Measurements from ENCODE around the gene FGB. TPM values are rescaled to one million over a fixed set of nuclear protein-coding genes. Genes with fewer than 3 reads are reported as not detected.
A peak's percentile ranks its signal among the peaks of the same experiment; 100 is the strongest.

FGB gene
- 0.51 TPM for total RNA-seq
- long read RNA-seq = 0 reads

DNA sequence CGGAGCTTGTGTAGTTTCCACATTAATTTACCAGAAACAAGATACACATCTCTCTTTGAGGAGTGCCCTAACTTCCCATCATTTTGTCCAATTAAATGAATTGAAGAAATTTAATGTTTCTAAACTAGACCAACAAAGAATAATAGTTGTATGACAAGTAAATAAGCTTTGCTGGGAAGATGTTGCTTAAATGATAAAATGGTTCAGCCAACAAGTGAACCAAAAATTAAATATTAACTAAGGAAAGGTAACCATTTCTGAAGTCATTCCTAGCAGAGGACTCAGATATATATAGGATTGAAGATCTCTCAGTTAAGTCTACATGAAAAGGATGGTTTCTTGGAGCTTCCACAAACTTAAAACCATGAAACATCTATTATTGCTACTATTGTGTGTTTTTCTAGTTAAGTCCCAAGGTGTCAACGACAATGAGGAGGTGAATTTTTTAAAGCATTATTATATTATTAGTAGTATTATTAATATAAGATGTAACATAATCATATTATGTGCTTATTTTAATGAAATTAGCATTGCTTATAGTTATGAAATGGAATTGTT lies at the start of gene FGB:
Gene FGB, plus strand, starts transcription at position 315 of the 558 bp plus-strand sequence. Its CDS starts 8 bp downstream, at position 323.
- DNase-seq (no peak), ATAC-seq (ENCODE audit: poor library complexity) (no peak)
- intact Hi-C loops (cut with DNase I) = no loop called here

DNA sequence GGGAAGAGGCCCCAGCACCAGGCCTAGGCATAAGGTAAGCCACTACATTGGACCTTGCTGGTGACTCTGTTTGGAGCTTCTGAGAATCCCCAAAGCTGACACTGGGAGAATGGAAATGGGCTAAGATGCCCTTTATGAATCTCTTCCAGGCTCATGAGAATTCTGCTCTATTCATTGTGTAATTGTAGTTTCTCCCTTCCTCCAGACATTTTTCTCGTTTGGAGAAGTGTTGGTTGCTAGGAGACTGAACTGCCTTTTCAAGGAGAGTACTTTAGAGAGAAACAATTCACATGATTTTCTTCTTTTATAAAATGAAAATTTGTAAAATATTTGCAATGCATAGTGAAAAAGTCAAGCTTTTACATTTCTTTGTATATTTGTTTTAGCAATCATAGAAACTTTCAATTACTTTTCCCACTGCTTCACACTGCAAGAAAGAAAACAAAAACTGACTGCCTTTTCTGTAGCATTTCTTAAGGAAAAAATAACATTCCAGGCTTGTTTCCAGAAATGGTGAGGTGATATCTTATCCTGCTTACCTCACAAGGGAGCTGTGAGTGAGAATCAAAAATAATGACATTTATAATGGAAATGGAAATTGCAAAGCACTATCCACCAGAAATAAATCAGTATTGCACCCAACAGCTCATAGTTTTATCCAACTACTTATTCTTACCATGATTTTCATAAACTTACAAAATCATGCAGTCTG lies 46.3 kb upstream of the FGB start:
- no peak for ATAC-seq (ENCODE audit: poor library complexity)
- DNase-seq = no peak
- intact Hi-C loops (cut with DNase I) = no loop called here

DNA sequence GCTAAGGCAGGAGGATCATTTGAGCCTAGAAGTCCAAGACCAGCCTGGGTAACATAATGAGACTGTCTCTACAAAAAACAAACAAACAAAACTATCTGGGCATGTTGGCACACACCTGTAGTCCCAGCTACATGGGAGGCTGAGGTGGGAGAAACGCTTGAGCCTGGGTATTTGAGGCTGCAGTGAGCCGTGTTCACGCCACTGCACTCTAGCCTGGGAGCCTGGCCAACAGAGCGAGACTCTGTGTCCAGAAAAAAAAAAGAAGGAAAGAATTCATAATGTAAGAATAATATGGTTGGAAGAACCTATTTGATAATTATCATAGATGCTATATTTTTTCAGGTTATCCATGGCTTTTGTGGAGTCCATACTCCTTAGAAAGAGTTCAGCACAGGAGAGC lies 45.2 kb upstream of the FGB start:
- DNase-seq = no peak
- intact Hi-C loops (cut with DNase I) = no loop called here
- ATAC-seq (ENCODE audit: poor library complexity) = no peak

DNA sequence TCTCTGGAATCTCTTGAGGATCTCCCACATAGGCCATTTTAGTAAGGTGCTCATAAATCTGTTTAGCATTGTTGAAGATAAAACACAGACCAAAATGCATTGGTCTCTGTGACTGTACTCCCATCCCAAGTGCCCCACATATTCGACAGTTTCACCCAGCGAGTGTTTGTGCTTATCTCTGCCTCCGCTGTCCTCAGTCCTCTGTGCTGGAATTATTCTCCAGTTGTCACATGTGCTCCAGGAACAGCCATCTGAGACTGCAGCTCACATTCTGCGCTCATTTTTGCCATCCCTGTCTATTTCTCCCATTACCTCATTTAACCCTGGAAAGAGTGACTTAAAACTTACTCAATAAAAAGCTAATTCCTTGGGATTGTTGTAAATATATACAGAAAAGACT lies 43.6 kb upstream of the FGB start:
- peak; percentile 38 for ATAC-seq (ENCODE audit: poor library complexity)
- intact Hi-C loops (cut with DNase I) = no loop called here

DNA sequence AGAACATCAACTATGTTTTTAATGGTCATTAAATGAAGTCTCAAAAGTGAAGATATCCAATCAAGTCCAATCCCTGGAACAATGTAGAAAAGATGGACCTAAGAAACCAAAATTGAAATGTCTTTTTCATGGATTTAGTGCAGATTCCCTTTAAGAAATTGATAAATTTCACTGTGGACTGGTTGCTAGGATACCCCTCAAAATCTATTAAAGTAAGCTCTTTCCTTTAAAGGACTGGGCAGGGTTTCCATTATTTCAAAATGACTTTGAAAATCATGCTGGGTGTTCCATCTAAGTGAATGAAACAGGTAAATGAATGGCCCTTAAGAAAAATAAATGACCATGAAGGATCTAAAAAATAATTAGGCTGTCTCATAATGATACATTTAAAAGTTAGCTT lies 41.2 kb upstream of the FGB start:
- no peak for ATAC-seq (ENCODE audit: poor library complexity)
- DNase-seq = no peak
- intact Hi-C loops (cut with DNase I) = no loop called here

More for the DNA sequence above, 43.6 kb upstream of the FGB start:
- DNase-seq = no peak

DNA sequence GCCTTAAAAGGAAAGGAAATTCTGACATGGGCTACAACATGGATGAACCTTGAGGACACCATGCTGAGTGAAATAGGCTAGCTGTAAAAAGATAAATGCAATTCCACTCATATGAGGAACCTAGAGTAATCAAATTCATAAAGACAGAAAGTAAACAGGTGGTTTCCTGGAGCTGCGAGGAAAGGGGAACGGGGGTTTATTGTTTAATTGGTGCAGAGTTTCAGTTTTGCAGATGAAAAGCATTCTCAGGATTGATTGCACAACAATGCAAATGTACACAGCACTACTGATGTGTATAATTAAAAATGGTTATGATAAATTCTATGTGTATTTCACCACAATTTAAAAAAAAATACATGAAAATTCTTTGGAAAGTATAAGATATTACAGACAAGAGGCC lies 36.7 kb upstream of the FGB start:
- intact Hi-C loops (cut with DNase I) = no loop called here
- DNase-seq (no peak), ATAC-seq (ENCODE audit: poor library complexity) (no peak)

DNA sequence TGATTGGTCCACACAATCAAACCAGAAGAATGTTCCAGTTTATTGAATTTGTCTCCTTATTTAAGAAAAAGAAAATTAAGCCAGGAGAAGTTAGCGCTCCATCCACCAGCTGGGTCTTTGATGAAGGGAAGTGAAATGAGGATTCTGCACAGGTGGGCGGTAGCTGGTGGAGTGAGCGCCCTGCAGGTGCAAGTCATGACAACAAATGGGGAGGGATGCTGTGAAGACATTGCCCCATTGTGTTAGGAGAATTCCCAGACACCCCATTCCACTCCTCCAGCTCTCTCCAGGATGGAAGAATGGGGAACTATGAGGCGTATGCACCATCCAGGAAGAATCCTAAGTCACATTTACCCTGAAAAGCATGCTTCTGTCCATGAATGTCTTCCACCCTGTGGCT lies 35.5 kb upstream of the FGB start:
- no peak for ATAC-seq (ENCODE audit: poor library complexity)
- intact Hi-C loops (cut with DNase I) = no loop called here

DNA sequence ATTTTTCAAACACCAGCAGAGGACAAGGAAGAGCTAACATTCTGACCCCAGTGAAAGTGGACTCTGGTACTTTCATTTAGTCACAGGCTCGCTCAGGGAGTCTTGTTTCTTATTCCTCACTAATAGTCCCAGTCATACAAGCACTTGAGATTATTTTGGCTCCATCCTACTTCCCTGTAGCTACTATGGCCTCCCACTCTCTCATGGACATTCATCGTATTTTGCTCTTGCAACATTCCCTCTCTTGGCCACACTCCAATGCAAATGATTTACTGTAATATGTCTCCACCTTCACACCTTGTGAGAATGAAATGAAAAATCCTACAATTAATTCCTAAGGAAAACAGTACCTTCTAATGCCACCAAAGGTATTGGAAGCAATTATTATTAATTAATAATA lies 33.9 kb upstream of the FGB start:
- ATAC-seq (ENCODE audit: poor library complexity) (no peak), DNase-seq (no peak)
- intact Hi-C loops (cut with DNase I) = no loop called here

More for the DNA sequence above, 35.5 kb upstream of the FGB start:
- no peak for DNase-seq

DNA sequence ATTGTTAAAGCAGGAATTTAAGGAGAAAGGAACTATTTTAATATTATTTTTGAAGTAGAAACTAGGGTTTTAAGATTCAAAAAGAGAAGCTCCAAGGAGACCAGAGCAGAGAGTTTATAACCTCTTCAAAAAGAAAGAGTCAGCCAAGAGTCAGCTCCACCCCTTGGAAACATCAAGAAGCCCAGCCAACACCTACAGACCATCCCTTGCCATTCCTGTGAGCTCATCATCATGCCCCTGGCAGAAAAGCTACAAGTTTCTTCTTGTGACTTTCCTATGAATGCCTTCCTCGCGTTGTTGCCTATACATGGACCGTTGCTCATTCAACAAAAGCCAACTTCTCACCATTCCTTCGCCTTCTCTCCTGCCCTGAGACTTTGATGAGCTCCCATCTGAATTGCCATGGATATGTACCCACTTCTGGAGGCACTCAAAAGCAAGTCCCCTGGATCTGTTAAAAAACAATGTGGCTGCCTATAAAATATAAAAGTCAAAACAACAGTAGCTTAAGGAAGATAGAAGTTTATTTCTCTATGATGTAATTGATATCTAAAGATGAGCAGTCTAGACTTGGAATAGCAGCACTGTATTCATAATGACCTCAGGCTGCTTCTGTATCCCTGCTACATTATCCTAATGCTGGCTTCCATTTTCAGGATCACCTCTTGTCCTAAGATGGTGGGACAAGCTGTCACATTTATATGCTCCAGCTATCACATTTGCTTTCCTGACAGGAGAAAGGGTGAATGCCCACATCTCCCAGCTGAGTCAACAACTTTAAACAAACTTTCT lies 32.9 kb upstream of the FGB start:
- intact Hi-C loops (cut with DNase I) = no loop called here
- no peak for ATAC-seq (ENCODE audit: poor library complexity)
- DNase-seq = no peak

DNA sequence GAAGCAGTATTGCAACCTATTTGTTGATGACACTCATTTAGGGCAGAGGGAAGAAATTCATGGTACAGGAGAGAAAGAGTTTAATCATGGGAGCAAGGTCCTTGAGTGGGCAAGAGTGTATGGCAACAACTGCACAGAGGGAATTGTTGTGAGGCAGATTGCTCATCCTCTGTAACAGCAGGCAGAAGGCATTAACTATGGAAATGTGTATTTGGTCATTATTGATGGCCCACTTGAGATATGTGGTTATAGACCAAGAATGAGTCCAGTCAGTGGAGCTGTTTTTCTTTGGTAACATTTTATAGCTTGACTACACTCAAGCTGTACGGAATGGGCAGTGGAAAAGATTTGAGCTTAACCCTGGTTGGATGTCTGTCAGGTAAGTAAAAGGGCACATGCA lies 28.5 kb upstream of the FGB start:
- intact Hi-C loops (cut with DNase I) = no loop called here
- ATAC-seq (ENCODE audit: poor library complexity) = no peak
- DNase-seq = no peak

DNA sequence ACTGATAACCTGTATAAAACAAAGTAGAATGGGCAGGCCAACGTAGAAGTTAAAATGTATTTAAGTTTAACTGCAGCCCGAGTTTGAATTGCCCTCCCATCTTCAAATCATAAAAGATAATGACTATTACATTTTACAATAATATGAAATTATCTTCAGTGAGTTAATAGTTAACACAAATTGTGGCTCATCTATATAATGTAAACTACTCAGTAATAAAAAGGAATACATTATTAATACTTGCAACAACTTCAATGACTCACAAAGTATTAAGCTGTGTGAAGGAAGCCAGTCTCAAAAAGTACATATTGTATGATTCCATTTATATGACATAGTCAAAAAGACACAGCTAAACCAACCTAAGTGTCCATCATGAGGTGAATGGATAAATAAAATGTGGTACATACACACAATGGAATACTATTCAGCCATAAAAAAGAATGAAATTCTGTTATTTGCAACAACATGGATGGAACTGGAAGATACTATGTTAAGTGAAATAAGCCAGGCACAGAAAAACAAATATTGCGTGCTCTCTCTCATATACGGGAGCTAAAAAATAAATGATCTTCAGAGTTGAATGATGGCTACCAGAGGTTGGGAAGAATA lies 20.4 kb upstream of the FGB start:
- intact Hi-C loops (cut with DNase I) = no loop called here
- ATAC-seq (ENCODE audit: poor library complexity) (no peak), DNase-seq (no peak)

DNA sequence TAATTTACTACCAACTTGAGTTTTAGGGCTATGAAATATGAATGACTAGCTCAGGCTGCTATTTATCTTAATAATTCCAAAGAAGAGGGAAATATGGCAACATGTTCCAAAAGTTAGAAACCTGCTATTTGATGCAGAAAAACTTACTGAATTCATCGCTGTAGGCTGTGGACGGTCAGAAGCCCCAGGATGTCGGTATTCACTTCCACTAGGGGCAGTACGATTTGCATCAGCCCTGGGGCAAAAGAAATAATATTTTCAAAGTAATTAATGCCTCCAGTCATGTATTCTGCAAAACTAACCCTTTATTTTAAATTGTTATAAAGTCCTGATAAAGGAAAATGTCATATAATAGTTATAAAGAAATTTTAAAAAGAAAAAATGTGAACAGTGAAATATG lies 17.1 kb upstream of the FGB start:
- intact Hi-C loops (cut with DNase I) = no loop called here
- ATAC-seq (ENCODE audit: poor library complexity) (no peak), DNase-seq (no peak)

DNA sequence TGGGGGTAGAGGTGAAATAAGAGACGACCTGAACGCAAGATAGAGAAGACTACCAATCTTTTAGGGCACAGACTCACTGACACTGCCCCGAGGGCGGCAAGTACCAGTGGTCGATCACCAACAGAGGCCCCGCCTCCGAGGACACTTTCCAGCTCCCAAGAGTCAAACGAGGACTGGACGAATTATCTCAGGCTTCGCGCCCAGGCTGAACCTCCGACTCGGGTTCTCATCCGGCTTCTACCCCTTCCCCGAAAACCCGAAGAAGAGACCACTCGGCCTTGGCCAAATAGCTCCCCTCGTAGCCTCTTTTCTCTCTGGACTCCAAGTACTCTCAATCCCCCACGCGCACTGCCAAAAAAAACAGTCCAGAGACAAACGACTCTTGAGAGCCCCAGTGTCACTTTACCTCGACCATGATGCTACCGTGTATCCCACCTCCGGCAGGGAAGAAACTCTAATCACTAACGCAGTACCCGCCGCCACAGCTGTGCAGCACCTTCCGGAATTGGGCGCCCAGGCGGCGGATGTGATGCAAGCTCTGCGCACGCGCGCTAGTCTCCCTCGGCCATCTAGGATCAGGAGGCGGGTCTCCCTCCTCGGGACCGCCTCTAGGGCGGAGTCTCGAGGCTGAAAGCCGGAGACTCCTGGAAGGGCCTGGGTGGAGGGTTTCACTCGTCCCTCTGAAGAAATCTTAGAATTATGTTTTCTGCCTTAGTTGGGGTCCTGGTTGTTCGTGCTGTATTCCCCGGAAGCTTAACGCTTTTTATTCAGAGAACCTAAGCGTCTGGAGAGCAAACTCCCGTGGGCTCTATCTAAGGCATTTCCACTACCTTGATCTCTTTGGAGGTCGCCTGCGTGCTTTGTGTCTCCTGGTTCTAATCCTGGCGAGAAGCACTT lies 12.7 kb upstream of the FGB start, which contains the start of gene PLRG1:
Gene PLRG1, minus strand, starts transcription at position 507 of the 897 bp plus-strand sequence. Its CDS starts 92 bp downstream, at position 415.
- peak; percentile 100 for ATAC-seq (ENCODE audit: poor library complexity)
- DNase-seq = peak; percentile 99
- intact Hi-C loops (cut with DNase I) = loop anchor here (5.0 to 10.0 kb wide), 2 partner anchors 67 to 225 kb away; no protein-coding TSS in a partner anchor

DNA sequence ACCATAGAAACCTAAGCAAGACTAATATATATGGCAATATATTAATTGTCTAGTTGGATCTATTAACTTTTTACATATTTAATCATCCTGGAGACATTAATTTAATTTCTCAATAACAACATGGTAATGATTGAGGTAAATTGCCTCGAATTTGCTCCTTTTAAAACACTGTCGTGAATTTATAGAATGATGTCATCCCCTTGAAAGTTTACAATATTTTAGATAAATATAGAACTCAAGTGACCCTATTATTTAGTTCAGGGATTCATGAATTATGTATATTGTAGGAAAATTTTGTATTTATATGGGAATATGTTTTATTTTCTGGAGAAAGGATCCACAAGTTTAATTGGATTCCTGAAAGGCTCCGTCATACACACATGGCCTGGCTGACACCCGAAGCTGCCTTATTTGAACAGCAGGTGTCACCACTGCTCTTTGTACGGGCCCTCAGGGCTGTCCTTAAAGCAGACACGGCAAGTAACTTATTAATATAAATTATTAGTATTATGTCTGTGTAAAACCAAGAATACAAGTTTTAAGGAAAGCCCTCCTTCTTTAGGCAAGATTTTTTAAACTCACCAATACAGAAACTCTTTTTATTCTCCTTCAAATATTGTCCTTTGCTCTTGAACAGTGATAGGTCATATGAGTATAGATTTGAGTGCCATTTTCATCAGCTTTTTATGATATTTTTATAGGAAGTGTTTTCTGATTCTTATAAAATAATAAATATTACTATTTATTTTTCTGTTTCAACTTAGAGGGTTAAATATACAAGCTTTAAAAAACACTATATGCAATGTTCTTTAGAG lies 10.7 kb upstream of the FGB start:
- intact Hi-C loops (cut with DNase I) = loop anchor here (5.0 to 10.0 kb wide), 2 partner anchors 65 to 223 kb away; no protein-coding TSS in a partner anchor
- ATAC-seq (ENCODE audit: poor library complexity) = peak; percentile 79

DNA sequence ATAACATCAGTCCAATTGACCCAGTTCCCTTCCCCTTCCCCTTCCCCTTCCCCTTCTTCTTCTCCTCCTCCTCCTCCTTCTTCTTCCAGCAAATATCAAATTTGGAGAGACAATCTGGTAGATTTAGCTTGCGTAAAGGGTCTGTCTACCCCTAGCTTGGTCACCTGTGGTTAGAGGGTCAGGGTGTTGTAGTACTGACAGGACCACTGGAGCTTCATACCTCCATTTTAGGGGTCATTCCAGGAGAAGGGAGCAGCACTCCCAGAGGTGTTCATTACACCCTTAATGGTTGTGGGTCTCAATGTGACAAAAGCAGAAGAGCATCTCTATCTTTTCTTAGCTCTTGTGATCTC lies 3.7 kb upstream of the FGB start:
- DNase-seq (no peak), ATAC-seq (ENCODE audit: poor library complexity) (no peak)
- intact Hi-C loops (cut with DNase I) = loop anchor here (10.0 kb wide), 1 partner anchor 216 kb away; no protein-coding TSS in a partner anchor

More for the DNA sequence above, 10.7 kb upstream of the FGB start:
- peak; percentile 77 for DNase-seq

DNA sequence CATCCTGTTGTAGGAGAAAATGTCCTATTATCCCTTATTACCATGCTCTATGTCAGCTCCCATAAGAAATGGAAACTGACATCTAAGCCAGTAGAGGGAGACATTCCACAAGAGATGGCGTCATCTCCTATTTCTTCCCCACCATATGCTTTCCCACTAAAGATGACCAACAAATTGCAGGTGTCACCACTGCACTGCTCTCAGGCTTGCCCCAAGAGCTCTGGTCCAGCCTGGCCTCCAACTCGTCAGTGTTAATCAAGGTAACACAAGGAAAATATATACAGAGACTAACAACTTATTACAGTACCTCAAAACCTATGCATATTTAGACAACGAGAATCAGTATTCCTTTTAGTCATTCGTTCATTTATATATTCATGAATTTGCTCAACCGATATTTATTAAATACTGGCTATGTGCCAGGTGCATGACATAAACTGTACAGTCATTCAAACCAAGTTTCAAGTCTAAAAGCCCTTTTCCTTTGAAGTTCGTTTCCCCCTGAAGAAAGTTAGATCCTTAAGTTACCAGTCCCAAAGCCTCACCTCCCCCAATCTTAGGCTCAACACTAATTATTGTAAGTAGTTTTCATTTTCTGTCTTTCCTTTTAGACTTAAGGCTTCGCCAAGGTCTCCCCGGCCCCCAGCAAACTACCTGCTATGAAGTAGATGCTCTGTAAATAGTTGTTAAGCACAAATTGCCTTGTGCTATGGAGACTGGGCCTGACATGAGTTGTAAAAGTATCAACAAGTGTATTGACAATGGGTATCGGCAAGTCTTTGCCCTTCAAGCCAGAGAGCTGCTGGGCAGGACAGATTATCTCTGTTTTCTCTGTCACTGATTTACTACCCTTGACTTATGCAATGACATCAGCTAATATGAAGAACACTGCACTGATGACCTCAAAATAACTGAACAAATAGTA lies 3.1 kb upstream of the FGB start:
- intact Hi-C loops (cut with DNase I) = loop anchor here (10.0 kb wide), 1 partner anchor 215 kb away; no protein-coding TSS in a partner anchor
- ATAC-seq (ENCODE audit: poor library complexity) = no peak
- no peak for DNase-seq
